ENCODE data around the gene FAM133A. TPM values are rescaled to one million over a fixed set of nuclear protein-coding genes. Genes with fewer than 3 reads are reported as not detected.

FAM133A gene
- under 0.01 TPM in 1 of 2 replicates, not detected in the other for total RNA-seq

GRCh38 chrX:93673869-93674271 lies at the start of gene FAM133A:
Gene FAM133A (plus strand): TSS chrX:93674206. CDS start chrX:93709420, 35,214 bp downstream.

GRCh38 chrX:93673056-93673868 lies 744 bp upstream of the FAM133A start, which contains the start of gene NAP1L3:
Gene NAP1L3 (minus strand): TSS chrX:93673578. CDS start chrX:93673304, 274 bp downstream.

Other genes with a start within 250 kb of the FAM133A start
- gene NAP1L3, start 628 bp upstream of the FAM133A start, total RNA-seq = 0.18 and 0.56 TPM in 2 replicates

All from endothelial cell of coronary artery (primary cell).